Liver (tissue), 9 donors: ENCODE results near the gene NFIX. TPM values are rescaled to one million over a fixed set of nuclear protein-coding genes. Genes with fewer than 3 reads are reported as not detected.

ENCODE experiments used
- DNase-seq: peaks from one replicate; pipeline ENCODE4 v3.0.0-alpha.2; 2017; ENCODE audit warnings: low spot score
- H3K27ac ChIP-seq, 2 donors: one replicate each; pipeline ENCODE4 v1.7.0; 2013; ENCODE audit warnings: inconsistent platforms in 2 of 2, low read length in 2 of 2, control low read depth in 1 of 2, low read depth in 1 of 2, mild to moderate bottlenecking in 1 of 2
- H3K27me3 ChIP-seq, 4 donors: one replicate each; pipeline versions ENCODE4 v1.6.1 to v1.7.0; 2013; ENCODE audit warnings: low read length in 3 of 4, inconsistent platforms in 1 of 4, mild to moderate bottlenecking in 1 of 4, moderate library complexity in 1 of 4; ENCODE audit not compliant: control insufficient read depth in 4 of 4, insufficient read depth in 4 of 4
- H3K36me3 ChIP-seq, 4 donors: one replicate each; pipeline versions ENCODE4 v1.6.1 to v1.7.0; 2013; ENCODE audit warnings: low read length in 3 of 4, mild to moderate bottlenecking in 3 of 4, low read depth in 1 of 4, moderate library complexity in 1 of 4; ENCODE audit not compliant: control insufficient read depth in 4 of 4, insufficient read depth in 3 of 4
- H3K4me1 ChIP-seq, 4 donors: one replicate each; pipeline versions ENCODE4 v1.6.1 to v1.7.0; 2013; ENCODE audit warnings: low read length in 3 of 4, mild to moderate bottlenecking in 3 of 4, moderate library complexity in 1 of 4; ENCODE audit not compliant: control insufficient read depth in 4 of 4, insufficient read depth in 4 of 4
- H3K4me3 ChIP-seq, 3 donors: one replicate each; pipeline versions ENCODE4 v1.6.1 to v1.7.0; 2013; ENCODE audit warnings: low read length in 3 of 3, control low read depth in 1 of 3, low read depth in 1 of 3, mild to moderate bottlenecking in 1 of 3
- H3K9ac ChIP-seq, 2 donors: one replicate each; pipeline ENCODE4 v1.7.0; 2013; ENCODE audit warnings: low read length in 2 of 2, mild to moderate bottlenecking in 2 of 2, moderate library complexity in 2 of 2, control low read depth in 1 of 2, low read depth in 1 of 2
- H3K9me3 ChIP-seq, 4 donors: one replicate each; pipeline versions ENCODE4 v1.6.1 to v1.7.0; 2013; ENCODE audit warnings: low read length in 3 of 4; ENCODE audit not compliant: control insufficient read depth in 4 of 4
- EGR1 ChIP-seq, 2 donors: IDR thresholded peaks; 2 replicates each; pipeline ENCODE4 v1.6.1; 2016 to 2018; ENCODE audit warnings: antibody characterized with exemption in 2 of 2, low read depth in 2 of 2
- FOXA1 ChIP-seq: IDR thresholded peaks from 2 replicates; pipeline ENCODE4 v1.6.1; 2016; ENCODE audit warnings: antibody characterized with exemption
- GABPA ChIP-seq, 2 donors: IDR thresholded peaks in 1 of 2; conservative IDR thresholded peaks in 1 of 2; 2 replicates each; pipeline ENCODE4 v1.6.1; 2016; ENCODE audit warnings: antibody characterized with exemption in 2 of 2, mild to moderate bottlenecking in 1 of 2, moderate library complexity in 1 of 2
- HNF4A ChIP-seq, 2 donors: conservative IDR thresholded peaks; 2 replicates each; pipeline ENCODE4 v1.6.1; 2016; ENCODE audit warnings: antibody characterized with exemption in 2 of 2, mild to moderate bottlenecking in 2 of 2
- JUND ChIP-seq, 2 donors: IDR thresholded peaks; 2 replicates each; pipeline ENCODE4 v1.6.1; 2016; ENCODE audit warnings: antibody characterized with exemption in 2 of 2
- RXRA ChIP-seq, 2 donors: IDR thresholded peaks; 2 replicates each; pipeline ENCODE4 v1.6.1; 2017 to 2018; ENCODE audit warnings: antibody characterized with exemption in 2 of 2, mild to moderate bottlenecking in 1 of 2
- SP1 ChIP-seq: IDR thresholded peaks from 2 replicates; pipeline ENCODE4 v1.6.1; 2018; ENCODE audit warnings: antibody characterized with exemption, mild to moderate bottlenecking
- TAF1 ChIP-seq: conservative IDR thresholded peaks from 2 replicates; pipeline ENCODE4 v1.6.1; 2016; ENCODE audit warnings: antibody characterized with exemption, mild to moderate bottlenecking
- YY1 ChIP-seq: IDR thresholded peaks from 2 replicates; pipeline ENCODE4 v1.6.1; 2016; ENCODE audit warnings: antibody characterized with exemption, mild to moderate bottlenecking
- WGBS: extraction: QIAGEN DNeasy Blood & Tissue Kit; methylation state at CpG from one replicate; pipeline ENCODE4 v1.1.7; 2013; 5-methylcytosine and 5-hydroxymethylcytosine counted together
- polyA plus RNA-seq, 2 donors: library from polyadenylated mRNA; stranded (reverse) in 1 of 2; unstranded in 1 of 2; fragments of 200-250 nt in 1 of 2; fragments of >200 nt in 1 of 2; fragmentation: Nextera tagmentation in 1 of 2; extraction: Ambion mirVana in 1 of 2; gene quantifications; one replicate each; pipeline versions ENCODE4 v1.2.1 to v1.2.3, GENCODE V29; 2013 to 2015
- total RNA-seq, 2 donors: library from RNA; depleted of rRNA; stranded (reverse); fragments of >200 nt; gene quantifications; one replicate each; pipeline ENCODE4 v1.2.3, GENCODE V29; 2014
- TF ChIP-seq, protein P1 (sequence below): IDR thresholded peaks from 2 replicates; pipeline ENCODE4 v1.6.1; 2016; ENCODE audit warnings: antibody characterized with exemption
- TF ChIP-seq, protein P2 (sequence below): IDR thresholded peaks from 2 replicates; pipeline ENCODE4 v1.6.1; 2016; ENCODE audit warnings: antibody characterized with exemption
- TF ChIP-seq, protein P3 (sequence below): fragments of 150-350 bp; IDR thresholded peaks from 2 replicates; pipeline ENCODE4 v1.5.1; 2017; ENCODE audit warnings: improper control_type of control experiment, low read depth, low read length; ENCODE audit not compliant: missing input control
- TF ChIP-seq, protein P4 (sequence below): IDR thresholded peaks from 2 replicates; pipeline ENCODE4 v1.6.1; 2016; ENCODE audit warnings: antibody characterized with exemption
- donor health status: healthy.
- donor health status: healthy.
- donor health status: healthy.
- donor health status: healthy.
- donor health status: healthy.

NFIX gene
- total and polyA plus RNA-seq, 4 donors = 3.3 to 18.4 (median 12.6) TPM

DNA sequence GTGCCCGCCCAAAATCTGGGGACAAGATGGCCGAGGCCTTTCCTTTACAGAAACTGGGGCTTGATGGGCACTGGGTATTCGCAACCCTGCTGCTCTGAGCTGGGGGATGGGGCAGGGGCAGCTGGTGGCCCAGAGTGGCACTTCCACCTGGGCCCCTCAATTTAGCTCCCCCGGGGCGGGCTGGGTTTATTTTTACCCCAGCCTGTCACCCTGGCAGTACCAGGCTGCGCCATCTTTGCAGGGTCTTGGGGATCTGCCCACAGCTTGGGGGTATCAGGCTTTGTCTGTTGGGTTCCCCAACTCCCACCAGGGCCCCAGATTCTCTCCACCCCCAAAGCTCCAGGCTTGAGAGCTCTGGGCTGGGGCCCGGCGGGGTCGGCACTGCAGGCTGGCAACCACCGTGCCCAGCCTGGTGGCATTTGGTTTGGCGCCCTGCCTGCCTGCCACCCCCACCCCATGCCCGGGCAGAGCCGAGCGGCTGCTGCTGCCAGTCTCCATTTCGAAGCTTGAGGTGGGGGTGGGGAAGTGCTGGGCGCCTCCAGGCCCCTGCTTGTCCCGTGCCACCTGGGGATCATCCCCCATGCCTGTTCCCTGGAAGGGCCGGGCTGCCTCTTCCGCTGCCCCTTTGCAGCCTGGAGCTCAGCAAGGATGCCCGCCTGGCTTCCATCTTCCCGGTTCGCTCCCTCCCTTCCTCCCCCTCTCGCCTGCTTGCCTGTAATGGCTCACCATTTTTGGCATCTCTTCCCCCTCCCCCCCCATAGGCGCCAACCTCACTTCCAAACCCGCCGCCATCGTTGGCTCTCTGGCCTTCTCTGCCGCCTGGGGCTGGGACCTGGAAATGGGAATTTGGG is 11.4 kb downstream of the NFIX start:
- H3K27ac ChIP-seq = no peak overlapping the region
- DNase-seq = no peak
- no peaks in the 10 kb centered on the region for H3K36me3 ChIP-seq
- WGBS = 66% methylated on average over 28 of the region's 28 CpGs
- H3K9me3 ChIP-seq = no peaks in the 10 kb centered on the region
- H3K9ac ChIP-seq = no peak overlapping the region
- no peak overlapping the region for H3K4me3 ChIP-seq
- no peaks in the 10 kb centered on the region for H3K27me3 ChIP-seq
- H3K4me1 ChIP-seq = peaks cover 38 to 62% (median 49%) of the 10 kb centered on the region in 4 donors
- no peak for TF ChIP-seq JUND (IDR thresholded peaks at IDR 0.05)
- TF ChIP-seq, protein P1, sequence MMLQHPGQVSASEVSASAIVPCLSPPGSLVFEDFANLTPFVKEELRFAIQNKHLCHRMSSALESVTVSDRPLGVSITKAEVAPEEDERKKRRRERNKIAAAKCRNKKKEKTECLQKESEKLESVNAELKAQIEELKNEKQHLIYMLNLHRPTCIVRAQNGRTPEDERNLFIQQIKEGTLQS = no peak
- TF ChIP-seq HNF4A (conservative IDR thresholded peaks at IDR 0.05) = no peak
- TF ChIP-seq FOXA1 = no peak
- TF ChIP-seq GABPA (IDR thresholded peaks at IDR 0.05 in 1 of 2, conservative IDR thresholded peaks at IDR 0.05 in 1 of 2) = no peak
- TF ChIP-seq, protein P2, sequence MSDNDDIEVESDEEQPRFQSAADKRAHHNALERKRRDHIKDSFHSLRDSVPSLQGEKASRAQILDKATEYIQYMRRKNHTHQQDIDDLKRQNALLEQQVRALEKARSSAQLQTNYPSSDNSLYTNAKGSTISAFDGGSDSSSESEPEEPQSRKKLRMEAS = no peak
- TF ChIP-seq SP1 = no peak
- no peak for TF ChIP-seq YY1
- TF ChIP-seq, protein P3, sequence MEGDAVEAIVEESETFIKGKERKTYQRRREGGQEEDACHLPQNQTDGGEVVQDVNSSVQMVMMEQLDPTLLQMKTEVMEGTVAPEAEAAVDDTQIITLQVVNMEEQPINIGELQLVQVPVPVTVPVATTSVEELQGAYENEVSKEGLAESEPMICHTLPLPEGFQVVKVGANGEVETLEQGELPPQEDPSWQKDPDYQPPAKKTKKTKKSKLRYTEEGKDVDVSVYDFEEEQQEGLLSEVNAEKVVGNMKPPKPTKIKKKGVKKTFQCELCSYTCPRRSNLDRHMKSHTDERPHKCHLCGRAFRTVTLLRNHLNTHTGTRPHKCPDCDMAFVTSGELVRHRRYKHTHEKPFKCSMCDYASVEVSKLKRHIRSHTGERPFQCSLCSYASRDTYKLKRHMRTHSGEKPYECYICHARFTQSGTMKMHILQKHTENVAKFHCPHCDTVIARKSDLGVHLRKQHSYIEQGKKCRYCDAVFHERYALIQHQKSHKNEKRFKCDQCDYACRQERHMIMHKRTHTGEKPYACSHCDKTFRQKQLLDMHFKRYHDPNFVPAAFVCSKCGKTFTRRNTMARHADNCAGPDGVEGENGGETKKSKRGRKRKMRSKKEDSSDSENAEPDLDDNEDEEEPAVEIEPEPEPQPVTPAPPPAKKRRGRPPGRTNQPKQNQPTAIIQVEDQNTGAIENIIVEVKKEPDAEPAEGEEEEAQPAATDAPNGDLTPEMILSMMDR = no peak
- TF ChIP-seq EGR1 (IDR thresholded peaks at IDR 0.05; ENCODE audit: low read depth in 2 of 2) = no peak
- no peak for TF ChIP-seq RXRA (IDR thresholded peaks at IDR 0.05)
- TF ChIP-seq, protein P4, sequence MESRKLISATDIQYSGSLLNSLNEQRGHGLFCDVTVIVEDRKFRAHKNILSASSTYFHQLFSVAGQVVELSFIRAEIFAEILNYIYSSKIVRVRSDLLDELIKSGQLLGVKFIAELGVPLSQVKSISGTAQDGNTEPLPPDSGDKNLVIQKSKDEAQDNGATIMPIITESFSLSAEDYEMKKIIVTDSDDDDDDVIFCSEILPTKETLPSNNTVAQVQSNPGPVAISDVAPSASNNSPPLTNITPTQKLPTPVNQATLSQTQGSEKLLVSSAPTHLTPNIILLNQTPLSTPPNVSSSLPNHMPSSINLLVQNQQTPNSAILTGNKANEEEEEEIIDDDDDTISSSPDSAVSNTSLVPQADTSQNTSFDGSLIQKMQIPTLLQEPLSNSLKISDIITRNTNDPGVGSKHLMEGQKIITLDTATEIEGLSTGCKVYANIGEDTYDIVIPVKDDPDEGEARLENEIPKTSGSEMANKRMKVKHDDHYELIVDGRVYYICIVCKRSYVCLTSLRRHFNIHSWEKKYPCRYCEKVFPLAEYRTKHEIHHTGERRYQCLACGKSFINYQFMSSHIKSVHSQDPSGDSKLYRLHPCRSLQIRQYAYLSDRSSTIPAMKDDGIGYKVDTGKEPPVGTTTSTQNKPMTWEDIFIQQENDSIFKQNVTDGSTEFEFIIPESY = no peak
- no peak for TF ChIP-seq TAF1

DNA sequence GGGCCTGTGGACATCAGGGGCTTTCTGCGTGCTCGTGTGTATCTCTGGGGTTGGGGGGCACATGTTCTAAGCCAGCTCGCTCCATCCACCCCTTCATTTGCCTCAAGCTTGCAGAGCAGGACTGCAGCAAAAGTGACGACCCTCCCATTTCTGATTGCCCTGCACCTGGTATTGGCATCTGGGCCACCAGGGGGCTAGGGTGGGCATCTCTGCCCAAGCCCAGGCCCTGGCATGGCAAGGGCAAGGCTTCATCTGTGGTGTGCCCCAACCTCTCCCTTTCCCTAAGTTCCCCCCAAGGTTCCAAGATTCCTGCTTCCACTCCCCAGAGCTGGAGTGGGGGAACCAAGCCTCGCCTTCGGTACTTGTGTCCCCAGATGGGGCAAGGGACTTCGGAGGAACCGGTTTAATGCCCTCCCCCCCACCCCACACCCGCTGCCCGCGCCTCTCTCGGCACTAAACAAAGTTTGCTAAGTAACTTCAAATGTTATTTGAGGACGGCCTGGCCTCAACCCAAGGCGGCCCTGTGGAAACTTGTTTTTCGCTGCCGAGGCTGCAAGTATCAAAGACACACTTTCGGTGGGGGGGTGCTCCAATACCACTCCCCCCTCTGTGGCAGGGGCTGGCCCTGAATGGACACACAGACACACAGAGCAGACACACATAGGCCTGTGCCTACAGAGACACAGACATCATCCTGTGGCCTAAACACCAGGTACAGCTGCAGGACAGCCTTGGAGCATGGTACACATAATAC is 12.2 kb downstream of the NFIX start:
- DNase-seq = no peak
- TF ChIP-seq RXRA (IDR thresholded peaks at IDR 0.05) (peak; percentile 42 to 56), FOXA1 (no peak), SP1 (peak; percentile 23)
- H3K4me3 ChIP-seq = no peak overlapping the region
- no peaks in the 10 kb centered on the region for H3K36me3 ChIP-seq
- WGBS = 33% methylated on average over 17 of the region's 17 CpGs
- no peak overlapping the region for H3K9ac ChIP-seq
- no peak overlapping the region for H3K27ac ChIP-seq
- no peaks in the 10 kb centered on the region for H3K27me3 ChIP-seq
- H3K4me1 ChIP-seq = peaks cover 37 to 63% (median 49%) of the 10 kb centered on the region in 4 donors
- H3K9me3 ChIP-seq = no peaks in the 10 kb centered on the region
